ENCODE results near the gene TAL2. TPM values are rescaled to one million over a fixed set of nuclear protein-coding genes. Genes with fewer than 3 reads are reported as not detected.
"Not testable (repeated sequence)": the region's sequence is repeated elsewhere in the genome, so short reads cannot be mapped to it uniquely, and the experiment has no call there.

Gene TAL2
- total RNA-seq, 1 donor from 2014 or later: 10.1 TPM

- no peak for DNase-seq (ENCODE audit: low read depth)
These were observed 11.7 kb downstream of the TAL2 start for GRCh38 chr9:105673850-105674387.

- DNase-seq (ENCODE audit: low read depth): no peak
These were observed 14.2 kb downstream of the TAL2 start for GRCh38 chr9:105676351-105676923.

- peak; percentile 53 for DNase-seq (ENCODE audit: low read depth)
These were observed 15.9 kb downstream of the TAL2 start for GRCh38 chr9:105678163-105678562.

- DNase-seq (ENCODE audit: low read depth): no peak
These were observed 16.5 kb downstream of the TAL2 start for GRCh38 chr9:105678781-105679180.

- no peak for DNase-seq (ENCODE audit: low read depth)
These were observed 17.2 kb downstream of the TAL2 start for GRCh38 chr9:105679257-105680022.

GRCh38 chr9:105681313-105681712 is 19.1 kb downstream of the TAL2 start:
- no peak for DNase-seq (ENCODE audit: low read depth)

GRCh38 chr9:105681724-105682123 is 19.5 kb downstream of the TAL2 start:
- DNase-seq (ENCODE audit: low read depth): no peak

- DNase-seq (ENCODE audit: low read depth): peak; percentile 92
These were observed 21.5 kb downstream of the TAL2 start for GRCh38 chr9:105683688-105684275.

GRCh38 chr9:105686936-105687335 is 24.7 kb downstream of the TAL2 start:
- no peak for DNase-seq (ENCODE audit: low read depth)

GRCh38 chr9:105690742-105691141 is 28.5 kb downstream of the TAL2 start:
- DNase-seq (ENCODE audit: low read depth): peak; percentile 39

- DNase-seq (ENCODE audit: low read depth): no peak
These were observed 31.4 kb downstream of the TAL2 start for GRCh38 chr9:105693435-105694189.

GRCh38 chr9:105694190-105694847 is 32.1 kb downstream of the TAL2 start, which contains the start of gene TMEM38B:
Gene TMEM38B, plus strand, starts transcription at chr9:105694541. Its CDS starts 120 bp downstream, at chr9:105694661.
- DNase-seq (ENCODE audit: low read depth): peak; percentile 80

GRCh38 chr9:105694848-105695581 is 32.8 kb downstream of the TAL2 start:
- peak; percentile 75 for DNase-seq (ENCODE audit: low read depth)

GRCh38 chr9:105696219-105696793 is 34.0 kb downstream of the TAL2 start:
- DNase-seq (ENCODE audit: low read depth): no peak

GRCh38 chr9:105697871-105698270 is 35.6 kb downstream of the TAL2 start:
- no peak for DNase-seq (ENCODE audit: low read depth)

GRCh38 chr9:105698348-105698870 is 36.2 kb downstream of the TAL2 start:
- no peak for DNase-seq (ENCODE audit: low read depth)

GRCh38 chr9:105700668-105701067 is 38.4 kb downstream of the TAL2 start:
- DNase-seq (ENCODE audit: low read depth): no peak

GRCh38 chr9:105701145-105701544 is 38.9 kb downstream of the TAL2 start:
- no peak for DNase-seq (ENCODE audit: low read depth)

GRCh38 chr9:105702207-105702606 is 40.0 kb downstream of the TAL2 start:
- no peak for DNase-seq (ENCODE audit: low read depth)

GRCh38 chr9:105703638-105704037 is 41.4 kb downstream of the TAL2 start:
- not testable (repeated sequence) for DNase-seq (ENCODE audit: low read depth)
